Osteoblast (primary cell): ENCODE results near the gene RTP5. TPM values are rescaled to one million over a fixed set of nuclear protein-coding genes. Genes with fewer than 3 reads are reported as not detected.

Experiments used
- total RNA-seq: library from RNA; depleted of rRNA; stranded (reverse); fragments of >200 nt; gene quantifications from 2 replicates; pipeline ENCODE4 v1.2.3, GENCODE V29; 2012

The RTP5 gene
- total RNA-seq, 1 donor = not detected

Other genes starting within 250 kb of the RTP5 start
- 43.3 and 43.4 TPM in 2 replicates for gene THAP4, start 232.6 kb upstream of the RTP5 start, total RNA-seq
- gene ATG4B, start 232.0 kb upstream of the RTP5 start, total RNA-seq = 42.7 and 48.0 TPM in 2 replicates
- gene DTYMK, start 182.9 kb upstream of the RTP5 start, total RNA-seq = 12.7 and 14.1 TPM in 2 replicates
- 16.6 and 18.6 TPM in 2 replicates for gene ING5, start 167.7 kb upstream of the RTP5 start, total RNA-seq
- 14.1 and 15.6 TPM in 2 replicates for gene D2HGDH, start 135.1 kb upstream of the RTP5 start, total RNA-seq
- 0.29 and 0.36 TPM in 2 replicates for gene GAL3ST2, start 92.9 kb upstream of the RTP5 start, total RNA-seq
- not detected in 2 replicates for gene NEU4, start 60.5 kb upstream of the RTP5 start, total RNA-seq
- not detected in 2 replicates for gene PDCD1, start 10.8 kb upstream of the RTP5 start, total RNA-seq